GM19455 (cell line): ENCODE data around the gene TCERG1L.
"Not testable (repeated sequence)": the region's sequence is repeated elsewhere in the genome, so short reads cannot be mapped to it uniquely, and the experiment has no call there.

Experiments
- ATAC-seq: cut with Tn5 transposase; IDR thresholded peaks from one replicate; pipeline ENCODE4 v1.9.1; 2021; ENCODE audit not compliant: unreplicated experiment

Gene TCERG1L

GRCh38 chr10:131311661-131312477 lies at the start of gene TCERG1L:
Gene TCERG1L, minus strand, starts transcription at chr10:131311721. Its CDS starts 86 bp downstream, at chr10:131311635.
- ATAC-seq, result no peak

- ATAC-seq, result no peak
Observed at GRCh38 chr10:131358741-131359442, 47.4 kb upstream of the TCERG1L start.

GRCh38 chr10:131356442-131356841 lies 44.9 kb upstream of the TCERG1L start:
- ATAC-seq, result no peak

GRCh38 chr10:131355881-131356280 lies 44.4 kb upstream of the TCERG1L start:
- no peak for ATAC-seq

GRCh38 chr10:131355056-131355455 lies 43.5 kb upstream of the TCERG1L start:
- ATAC-seq, result no peak

GRCh38 chr10:131354380-131354779 lies 42.9 kb upstream of the TCERG1L start:
- no peak for ATAC-seq

GRCh38 chr10:131352765-131353290 lies 41.3 kb upstream of the TCERG1L start:
- ATAC-seq, result no peak

GRCh38 chr10:131350660-131351059 lies 39.1 kb upstream of the TCERG1L start:
- ATAC-seq, result no peak

GRCh38 chr10:131350245-131350644 lies 38.7 kb upstream of the TCERG1L start:
- ATAC-seq, result no peak

- no peak for ATAC-seq
Observed at GRCh38 chr10:131346456-131346855, 34.9 kb upstream of the TCERG1L start.

GRCh38 chr10:131345691-131346090 lies 34.2 kb upstream of the TCERG1L start:
- ATAC-seq, result no peak

- ATAC-seq, result no peak
Observed at GRCh38 chr10:131344747-131345146, 33.2 kb upstream of the TCERG1L start.

GRCh38 chr10:131337741-131338140 lies 26.2 kb upstream of the TCERG1L start:
- no peak for ATAC-seq

- no peak for ATAC-seq
Observed at GRCh38 chr10:131332821-131333220, 21.3 kb upstream of the TCERG1L start.

GRCh38 chr10:131323880-131324279 lies 12.4 kb upstream of the TCERG1L start:
- no peak for ATAC-seq

- no peak for ATAC-seq
Observed at GRCh38 chr10:131323025-131323424, 11.5 kb upstream of the TCERG1L start.

- ATAC-seq, result not testable (repeated sequence)
Observed at GRCh38 chr10:131322575-131322974, 11.1 kb upstream of the TCERG1L start.

- no peak for ATAC-seq
Observed at GRCh38 chr10:131320860-131321604, 9.5 kb upstream of the TCERG1L start.

GRCh38 chr10:131318814-131319213 lies 7.3 kb upstream of the TCERG1L start:
- ATAC-seq, result no peak

- no peak for ATAC-seq
Observed at GRCh38 chr10:131318291-131318690, 6.8 kb upstream of the TCERG1L start.

GRCh38 chr10:131316321-131317075 lies 5.0 kb upstream of the TCERG1L start:
- ATAC-seq, result no peak
